Measurements from ENCODE around the gene S1PR3. TPM values are rescaled to one million over a fixed set of nuclear protein-coding genes. Genes with fewer than 3 reads are reported as not detected.
A peak's percentile ranks its signal among the peaks of the same experiment; 100 is the strongest.

The S1PR3 gene
- total RNA-seq, 1 donor: 31.1 TPM

- DNase-seq (ENCODE audit: low read depth): no peak
- no peak for TF ChIP-seq CTCF (IDR thresholded peaks at IDR 0.05; ENCODE audit: insufficient read depth, low read length)
- H3K4me3 ChIP-seq (ENCODE audit: low read depth, low read length): no peak overlapping the region
Observed at GRCh38 chr9:89000371-89000781, 9.1 kb downstream of the S1PR3 start.

GRCh38 chr9:89000973-89001916 is 10.0 kb downstream of the S1PR3 start:
- peak; percentile 92 for DNase-seq (ENCODE audit: low read depth)
- no peak overlapping the region for H3K4me3 ChIP-seq (ENCODE audit: low read depth, low read length)
- peak; percentile 72 for TF ChIP-seq CTCF (IDR thresholded peaks at IDR 0.05; ENCODE audit: insufficient read depth, low read length)

- H3K4me3 ChIP-seq (ENCODE audit: low read depth, low read length): no peak overlapping the region
- no peak for TF ChIP-seq CTCF (IDR thresholded peaks at IDR 0.05; ENCODE audit: insufficient read depth, low read length)
- DNase-seq (ENCODE audit: low read depth): no peak
Observed at GRCh38 chr9:89001917-89002540, 10.8 kb downstream of the S1PR3 start.

GRCh38 chr9:89002987-89003386 is 11.7 kb downstream of the S1PR3 start:
- DNase-seq (ENCODE audit: low read depth): no peak
- no peak overlapping the region for H3K4me3 ChIP-seq (ENCODE audit: low read depth, low read length)
- no peak for TF ChIP-seq CTCF (IDR thresholded peaks at IDR 0.05; ENCODE audit: insufficient read depth, low read length)

- no peak for TF ChIP-seq CTCF (IDR thresholded peaks at IDR 0.05; ENCODE audit: insufficient read depth, low read length)
- no peak overlapping the region for H3K4me3 ChIP-seq (ENCODE audit: low read depth, low read length)
- DNase-seq (ENCODE audit: low read depth): no peak
Observed at GRCh38 chr9:89005323-89005722, 14.1 kb downstream of the S1PR3 start.

GRCh38 chr9:89006267-89006666 is 15.0 kb downstream of the S1PR3 start:
- no peak overlapping the region for H3K4me3 ChIP-seq (ENCODE audit: low read depth, low read length)
- DNase-seq (ENCODE audit: low read depth): peak; percentile 66
- no peak for TF ChIP-seq CTCF (IDR thresholded peaks at IDR 0.05; ENCODE audit: insufficient read depth, low read length)

All from fibroblast of the aortic adventitia (primary cell).